ENCODE results near the gene KDM4C. TPM values are rescaled to one million over a fixed set of nuclear protein-coding genes. Genes with fewer than 3 reads are reported as not detected.

Gene KDM4C
- total RNA-seq, 2 donors from 2014 or later: 26.1 to 47.8 TPM

DNA sequence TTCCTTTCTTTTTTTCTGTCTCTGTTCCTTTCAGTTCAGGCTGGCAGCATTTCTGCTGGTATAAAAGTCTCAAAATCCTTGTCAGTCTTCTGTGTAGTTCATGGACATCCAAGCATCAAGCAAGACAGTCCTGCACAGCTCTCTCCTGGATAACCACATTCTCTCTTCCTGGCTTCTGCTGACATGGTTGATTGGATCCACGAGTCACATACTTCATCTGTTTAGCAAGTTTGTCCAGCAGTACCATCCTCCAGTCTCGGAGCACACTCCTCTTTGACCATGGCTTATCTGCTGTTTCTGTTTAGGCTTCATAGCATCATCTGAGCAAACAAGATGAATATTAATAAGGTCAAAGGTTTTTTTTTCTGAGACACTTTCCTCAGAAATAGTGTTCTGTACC is 220.8 kb downstream of the KDM4C start:
- DNase-seq (ENCODE audit: low spot score): no peak
- Histone ChIP-seq H3K4me1 (ENCODE audit: control insufficient read depth in 1 of 2, low read depth in 2 of 2) (no peaks in the 10 kb centered on the region), H3K27ac (no peak overlapping the region), H3K4me3 (no peak overlapping the region), H3K27me3 (replicated peaks; ENCODE audit: insufficient read depth) (no peaks in the 10 kb centered on the region), H3K9me3 (no peaks in the 10 kb centered on the region), H3K36me3 (peaks cover 6% of the 10 kb centered on the region)
- no peak for ATAC-seq (ENCODE audit: insufficient number of reproducible peaks, low FRiP score, low read depth)
- no peak for TF ChIP-seq CTCF (IDR thresholded peaks at IDR 0.05)

- H3K9me3 ChIP-seq: no peaks in the 10 kb centered on the region
- no peak for TF ChIP-seq CTCF (IDR thresholded peaks at IDR 0.05)
- ATAC-seq (ENCODE audit: insufficient number of reproducible peaks, low FRiP score, low read depth) (no peak), DNase-seq (ENCODE audit: low spot score) (no peak)
- H3K27me3 ChIP-seq (replicated peaks; ENCODE audit: insufficient read depth): no peaks in the 10 kb centered on the region
- H3K4me3 ChIP-seq: no peak overlapping the region
- no peaks in the 10 kb centered on the region for H3K4me1 ChIP-seq (ENCODE audit: control insufficient read depth in 1 of 2, low read depth in 2 of 2)
- H3K36me3 ChIP-seq: peaks cover 29% of the 10 kb centered on the region
- H3K27ac ChIP-seq: no peak overlapping the region
These were observed 227.3 kb downstream of the KDM4C start for GRCh38 chr9:6984941-6985578.

DNA sequence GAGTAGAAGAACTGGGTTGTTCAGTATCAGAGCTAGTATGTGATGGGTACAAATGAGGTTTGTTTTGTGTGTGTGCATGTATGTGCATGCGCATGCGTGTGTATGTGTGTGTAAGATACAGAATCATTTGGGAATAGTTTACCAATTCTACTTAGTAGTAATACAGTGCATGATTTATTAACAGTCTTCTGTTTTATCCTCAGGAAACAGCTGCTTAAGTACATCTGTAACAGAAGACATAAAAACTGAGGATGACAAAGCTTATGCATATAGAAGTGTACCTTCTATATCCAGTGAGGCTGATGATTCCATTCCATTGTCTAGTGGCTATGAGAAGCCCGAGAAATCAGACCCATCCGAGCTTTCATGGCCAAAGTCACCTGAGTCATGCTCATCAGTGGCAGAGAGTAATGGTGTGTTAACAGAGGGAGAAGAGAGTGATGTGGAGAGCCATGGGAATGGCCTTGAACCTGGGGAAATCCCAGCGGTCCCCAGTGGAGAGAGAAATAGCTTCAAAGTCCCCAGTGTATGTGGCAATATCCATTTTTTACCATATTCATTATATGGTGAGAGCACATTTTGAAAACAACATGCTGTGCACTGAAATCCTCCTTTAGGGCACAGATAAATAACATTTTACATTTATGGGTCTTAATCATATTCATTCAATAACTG is 228.5 kb downstream of the KDM4C start:
- no peak for TF ChIP-seq CTCF (IDR thresholded peaks at IDR 0.05)
- H3K4me3 ChIP-seq: no peak overlapping the region
- H3K36me3 ChIP-seq: peaks cover 27% of the 10 kb centered on the region
- no peak overlapping the region for H3K27ac ChIP-seq
- no peaks in the 10 kb centered on the region for H3K9me3 ChIP-seq
- DNase-seq (ENCODE audit: low spot score) (no peak), ATAC-seq (ENCODE audit: insufficient number of reproducible peaks, low FRiP score, low read depth) (no peak)
- H3K4me1 ChIP-seq (ENCODE audit: control insufficient read depth in 1 of 2, low read depth in 2 of 2): no peaks in the 10 kb centered on the region
- H3K27me3 ChIP-seq (replicated peaks; ENCODE audit: insufficient read depth): no peaks in the 10 kb centered on the region

- Histone ChIP-seq H3K9me3 (no peaks in the 10 kb centered on the region), H3K27ac (no peak overlapping the region), H3K27me3 (replicated peaks; ENCODE audit: insufficient read depth) (no peaks in the 10 kb centered on the region), H3K36me3 (peaks cover 27% of the 10 kb centered on the region), H3K4me1 (ENCODE audit: control insufficient read depth in 1 of 2, low read depth in 2 of 2) (no peaks in the 10 kb centered on the region), H3K4me3 (no peak overlapping the region)
- DNase-seq (ENCODE audit: low spot score) (no peak), ATAC-seq (ENCODE audit: insufficient number of reproducible peaks, low FRiP score, low read depth) (no peak)
- TF ChIP-seq CTCF (IDR thresholded peaks at IDR 0.05): no peak
These were observed 229.6 kb downstream of the KDM4C start for GRCh38 chr9:6987381-6987780.

GRCh38 chr9:6991418-6991817 is 233.6 kb downstream of the KDM4C start:
- Histone ChIP-seq H3K36me3 (peaks cover 9% of the 10 kb centered on the region), H3K4me1 (ENCODE audit: control insufficient read depth in 1 of 2, low read depth in 2 of 2) (no peaks in the 10 kb centered on the region), H3K4me3 (no peak overlapping the region), H3K27me3 (replicated peaks; ENCODE audit: insufficient read depth) (no peaks in the 10 kb centered on the region), H3K9me3 (no peaks in the 10 kb centered on the region), H3K27ac (no peak overlapping the region)
- no peak for TF ChIP-seq CTCF (IDR thresholded peaks at IDR 0.05)
- DNase-seq (ENCODE audit: low spot score) (no peak), ATAC-seq (ENCODE audit: insufficient number of reproducible peaks, low FRiP score, low read depth) (no peak)

Data from thoracic aorta (tissue), 2 donors.